BLaER1 treated with 17β-estradiol and CSF1 and Interleukin-3, amounts not matched to agents 10 nM and 100 nM (cell line): ENCODE data around the gene CPNE5.

ENCODE experiments used
- H3K27ac ChIP-seq, 11 experiments: shearing (Covaris generic); formaldehyde crosslinking; 2 replicates each; pipeline ENCODE4 v1.8.1; 2022
- H3K27me3 ChIP-seq, 11 experiments: shearing (Covaris generic); formaldehyde crosslinking; 2 replicates each; pipeline ENCODE4 v1.8.1; 2022
- H3K36me3 ChIP-seq, 11 experiments: shearing (Covaris generic); formaldehyde crosslinking; 2 replicates each; pipeline ENCODE4 v1.8.1; 2022
- H3K4me1 ChIP-seq, 10 experiments: shearing (Covaris generic); formaldehyde crosslinking; 2 replicates each; pipeline ENCODE4 v1.8.1; 2022
- H3K4me2 ChIP-seq, 11 experiments: shearing (Covaris generic); formaldehyde crosslinking; 2 replicates each; pipeline ENCODE4 v1.8.1; 2022
- H3K4me3 ChIP-seq, 10 experiments: shearing (Covaris generic); formaldehyde crosslinking; 2 replicates each; pipeline ENCODE4 v1.8.1; 2022
- H3K9ac ChIP-seq, 11 experiments: shearing (Covaris generic); formaldehyde crosslinking; 2 replicates each; pipeline ENCODE4 v1.8.1; 2022
- H3K9me3 ChIP-seq, 11 experiments: shearing (Covaris generic); formaldehyde crosslinking; replicated peaks in 1 of 11; 2 replicates each; pipeline ENCODE4 v1.8.1; 2022
- H4K20me1 ChIP-seq, 11 experiments: shearing (Covaris generic); formaldehyde crosslinking; 2 replicates each; pipeline ENCODE4 v1.8.1; 2022
- Cebpa-rat ChIP-seq, 11 experiments: shearing (Covaris generic); IDR thresholded peaks; 2 replicates each; pipeline ENCODE4 v1.8.1; 2022

Gene CPNE5

DNA sequence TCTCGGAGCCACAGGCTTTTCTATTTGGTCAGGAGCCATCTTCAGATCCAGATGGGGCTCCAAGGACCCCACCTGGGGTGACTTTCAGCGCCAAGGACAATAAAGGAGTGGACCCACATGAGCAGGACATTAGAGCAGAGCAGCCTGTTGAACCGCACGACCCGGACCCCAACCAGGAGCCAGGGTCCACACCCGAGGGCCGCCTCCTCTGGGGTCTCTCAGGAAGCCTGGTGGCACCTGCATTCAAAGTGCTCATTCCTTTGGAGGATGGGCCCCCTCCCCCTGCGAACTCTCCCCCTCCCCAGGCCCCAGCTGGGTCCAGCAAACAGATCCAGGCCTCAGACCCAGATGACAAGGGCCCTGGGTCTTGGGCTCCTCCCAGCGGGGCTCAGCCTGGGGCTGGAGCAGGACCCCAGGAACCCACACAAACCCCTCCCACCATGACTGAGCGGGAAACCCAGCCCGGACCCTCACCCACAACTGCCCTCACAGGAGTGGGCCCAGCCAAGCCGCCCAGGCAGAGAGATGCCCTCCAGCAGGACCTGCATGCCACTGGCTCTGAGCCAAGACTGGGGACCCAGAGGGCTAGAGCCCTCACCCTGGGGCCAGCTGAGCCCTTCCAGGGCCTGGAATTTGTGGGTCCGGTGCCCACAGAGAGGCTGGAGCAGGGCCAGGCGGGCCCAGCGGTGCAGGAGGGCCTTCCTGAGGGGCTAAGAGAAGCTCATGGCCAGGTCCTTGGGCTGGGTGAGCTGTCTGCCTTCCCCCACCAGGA lies 117.7 kb downstream of the CPNE5 start:
- no peaks in the 10 kb centered on the region; a peak in 2 of 22 replicates for H4K20me1 ChIP-seq
- no peak overlapping the region for H3K4me3 ChIP-seq
- H3K27me3 ChIP-seq: no peaks in the 10 kb centered on the region
- peak overlapping the region; percentile 31 to 81 (median 67) for H3K4me2 ChIP-seq
- no peaks in the 10 kb centered on the region for H3K9me3 ChIP-seq
- peak overlapping the region in 3 of 11 experiments; percentile 18 to 67 (median 22); a peak in 3 of 22 replicates for H3K27ac ChIP-seq
- H3K4me1 ChIP-seq: peaks cover 25 to 88% (median 77%) of the 10 kb centered on the region in 10 experiments
- TF ChIP-seq Cebpa-rat (IDR thresholded peaks at IDR 0.05): no peak
- H3K9ac ChIP-seq: peak overlapping the region in 5 of 11 experiments; percentile 6 to 44 (median 19); a peak in 5 of 22 replicates
- H3K36me3 ChIP-seq: no peaks in the 10 kb centered on the region

DNA sequence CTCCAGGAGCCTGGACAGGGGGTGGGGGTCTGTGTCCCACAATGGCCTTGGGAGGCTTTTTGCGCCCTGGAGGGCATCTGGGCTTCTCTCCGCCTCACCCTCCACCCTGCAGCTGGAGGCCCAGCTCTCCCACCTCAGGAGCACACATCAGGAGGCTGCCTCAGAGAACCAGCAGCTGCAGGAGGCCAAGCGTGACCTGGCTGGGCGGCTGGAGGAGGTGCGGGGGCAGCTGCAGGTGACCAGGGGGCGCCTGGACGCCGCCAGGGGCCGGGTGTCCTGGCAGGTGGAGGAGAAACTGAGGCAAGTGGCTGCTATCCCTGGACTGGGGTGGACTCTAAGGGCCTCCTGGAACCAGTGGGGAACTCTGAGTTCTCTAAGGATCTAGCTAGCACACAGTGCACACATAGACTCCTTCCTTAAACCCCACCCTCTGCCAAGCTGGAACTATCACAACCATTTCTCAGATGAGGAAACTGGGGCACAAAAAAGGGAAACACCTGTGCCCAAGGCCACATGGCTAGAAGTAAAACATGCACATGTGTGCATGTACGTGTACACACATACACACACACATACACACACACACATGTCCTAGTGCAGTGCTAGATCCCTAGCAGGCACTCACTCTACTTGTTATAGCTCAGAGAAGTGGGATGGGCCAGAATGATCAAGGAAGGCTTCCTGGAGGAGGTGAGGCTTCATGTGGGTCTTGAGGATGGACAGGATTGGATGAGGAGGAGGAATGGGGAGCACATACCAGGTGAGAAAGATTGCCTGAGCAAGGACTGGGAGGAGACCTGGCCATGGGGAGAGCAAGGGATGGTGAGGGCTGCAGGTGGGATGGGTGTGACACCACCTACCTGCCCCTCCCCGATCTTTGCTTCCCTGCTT lies 118.7 kb downstream of the CPNE5 start:
- Histone ChIP-seq H3K4me3 (no peak overlapping the region), H3K27ac (peak overlapping the region in 7 of 11 experiments; percentile 8 to 67 (median 41); a peak in 13 of 22 replicates), H4K20me1 (no peaks in the 10 kb centered on the region; a peak in 2 of 22 replicates), H3K9ac (peak overlapping the region in 7 of 11 experiments; percentile 5 to 27 (median 21); a peak in 8 of 22 replicates), H3K9me3 (no peaks in the 10 kb centered on the region), H3K36me3 (no peaks in the 10 kb centered on the region), H3K27me3 (no peaks in the 10 kb centered on the region), H3K4me1 (peaks cover 14 to 77% (median 72%) of the 10 kb centered on the region in 10 experiments), H3K4me2 (peak overlapping the region; percentile 27 to 81 (median 67); a peak in 21 of 22 replicates)
- no peak for TF ChIP-seq Cebpa-rat (IDR thresholded peaks at IDR 0.05)

DNA sequence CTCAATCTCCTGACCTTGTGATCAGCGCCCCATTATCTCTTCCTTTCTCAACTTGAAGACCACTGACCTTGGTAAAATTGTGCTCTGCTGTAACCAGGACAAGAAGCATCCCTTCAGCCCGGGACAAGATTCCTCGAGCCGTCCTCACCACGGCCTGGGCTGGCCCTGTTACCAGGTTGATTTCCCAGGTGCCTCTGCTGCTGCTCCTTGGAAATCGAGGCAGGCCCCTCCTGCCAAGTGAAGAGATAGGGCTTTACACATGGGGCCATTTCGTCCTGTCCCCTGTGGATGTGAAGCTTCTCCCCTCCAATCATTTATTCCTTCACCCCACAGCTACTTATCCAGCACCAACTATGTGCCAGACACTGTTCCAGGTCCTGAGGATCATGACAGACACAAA lies 120.1 kb downstream of the CPNE5 start:
- Histone ChIP-seq H3K9me3 (no peaks in the 10 kb centered on the region), H3K4me2 (peak overlapping the region in 8 of 11 experiments; percentile 64 to 81 (median 70); a peak in 13 of 22 replicates), H3K9ac (no peak overlapping the region), H3K4me1 (peaks cover 12 to 66% (median 59%) of the 10 kb centered on the region in 10 experiments), H3K4me3 (no peak overlapping the region), H3K36me3 (no peaks in the 10 kb centered on the region), H3K27me3 (no peaks in the 10 kb centered on the region), H3K27ac (peak overlapping the region in 3 of 11 experiments; percentile 41 to 67 (median 52); a peak in 4 of 22 replicates), H4K20me1 (no peaks in the 10 kb centered on the region; a peak in 2 of 22 replicates)
- TF ChIP-seq Cebpa-rat (IDR thresholded peaks at IDR 0.05): no peak

DNA sequence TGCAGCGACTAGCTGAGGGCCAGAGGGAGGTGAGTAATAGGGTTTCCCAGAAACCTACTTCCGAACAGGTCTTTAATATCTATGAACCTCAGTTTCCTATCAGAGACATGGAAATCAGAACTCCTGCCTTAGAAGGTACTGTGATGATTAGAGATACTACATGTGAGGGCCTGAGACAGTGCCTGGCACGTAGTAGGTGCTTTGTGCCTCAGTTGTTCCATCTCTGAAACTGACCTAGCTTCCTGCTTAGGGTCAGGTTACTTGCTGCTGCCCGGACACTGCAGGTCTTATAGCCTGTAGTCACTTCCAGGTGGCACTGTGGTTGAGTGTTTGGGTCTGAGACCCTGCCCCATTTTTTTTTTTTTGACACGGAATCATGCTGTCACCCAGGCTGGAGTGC lies 120.7 kb downstream of the CPNE5 start:
- no peak for TF ChIP-seq Cebpa-rat (IDR thresholded peaks at IDR 0.05)
- H3K9ac ChIP-seq: peak overlapping the region in 1 of 11 experiments; percentile 35; a peak in 1 of 22 replicates
- no peak overlapping the region for H3K4me3 ChIP-seq
- peaks cover 12 to 70% (median 57%) of the 10 kb centered on the region in 10 experiments for H3K4me1 ChIP-seq
- H3K9me3 ChIP-seq: no peaks in the 10 kb centered on the region
- no peaks in the 10 kb centered on the region for H3K27me3 ChIP-seq
- H4K20me1 ChIP-seq: no peaks in the 10 kb centered on the region; a peak in 2 of 22 replicates
- H3K27ac ChIP-seq: peak overlapping the region in 1 of 11 experiments; percentile 52; a peak in 1 of 22 replicates
- H3K36me3 ChIP-seq: no peaks in the 10 kb centered on the region
- peak overlapping the region in 6 of 11 experiments; percentile 40 to 80 (median 68); a peak in 11 of 22 replicates for H3K4me2 ChIP-seq

DNA sequence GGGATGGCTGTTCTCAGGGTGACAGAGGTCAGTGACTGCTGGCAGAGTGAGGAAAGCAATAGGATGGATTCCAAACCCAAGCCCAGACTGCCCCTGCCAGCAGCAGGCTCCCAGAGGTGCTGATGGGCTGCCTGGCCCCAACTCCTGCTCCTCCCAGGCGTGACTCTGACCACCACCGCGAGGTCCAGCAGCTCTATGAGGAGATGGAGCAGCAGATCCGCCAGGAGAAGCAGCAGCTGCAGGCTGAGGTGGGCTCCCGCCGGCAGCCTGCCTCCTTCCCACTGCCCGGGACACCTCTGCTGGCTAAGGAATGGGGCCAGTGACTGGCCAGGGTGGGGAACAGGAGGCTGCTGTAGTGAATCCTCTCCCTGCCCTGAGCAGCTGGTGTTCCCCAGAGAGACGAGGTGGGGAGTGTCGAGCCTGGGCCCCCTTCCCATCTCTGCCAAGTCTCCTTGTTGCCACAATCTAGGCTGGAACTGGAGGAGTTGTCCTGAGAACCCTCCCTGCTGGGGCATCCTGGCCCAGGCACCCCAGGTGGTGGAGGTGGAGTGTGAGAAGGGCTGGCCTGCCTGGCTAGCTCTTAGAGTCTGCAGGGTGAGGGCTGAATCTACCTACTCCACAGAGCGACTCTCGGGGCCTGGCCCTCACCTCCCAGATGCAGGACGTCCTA lies 121.2 kb downstream of the CPNE5 start:
- Histone ChIP-seq H3K27me3 (no peaks in the 10 kb centered on the region), H3K9me3 (no peaks in the 10 kb centered on the region), H3K4me2 (peak overlapping the region in 7 of 11 experiments; percentile 7 to 70 (median 40); a peak in 13 of 22 replicates), H3K4me1 (peaks cover 12 to 70% (median 57%) of the 10 kb centered on the region in 10 experiments), H4K20me1 (no peaks in the 10 kb centered on the region; a peak in 2 of 22 replicates), H3K27ac (peak overlapping the region in 1 of 11 experiments; percentile 31; a peak in 2 of 22 replicates), H3K9ac (peak overlapping the region in 3 of 11 experiments; percentile 13 to 35 (median 13); a peak in 4 of 22 replicates), H3K4me3 (no peak overlapping the region), H3K36me3 (no peaks in the 10 kb centered on the region)
- TF ChIP-seq Cebpa-rat (IDR thresholded peaks at IDR 0.05): no peak

DNA sequence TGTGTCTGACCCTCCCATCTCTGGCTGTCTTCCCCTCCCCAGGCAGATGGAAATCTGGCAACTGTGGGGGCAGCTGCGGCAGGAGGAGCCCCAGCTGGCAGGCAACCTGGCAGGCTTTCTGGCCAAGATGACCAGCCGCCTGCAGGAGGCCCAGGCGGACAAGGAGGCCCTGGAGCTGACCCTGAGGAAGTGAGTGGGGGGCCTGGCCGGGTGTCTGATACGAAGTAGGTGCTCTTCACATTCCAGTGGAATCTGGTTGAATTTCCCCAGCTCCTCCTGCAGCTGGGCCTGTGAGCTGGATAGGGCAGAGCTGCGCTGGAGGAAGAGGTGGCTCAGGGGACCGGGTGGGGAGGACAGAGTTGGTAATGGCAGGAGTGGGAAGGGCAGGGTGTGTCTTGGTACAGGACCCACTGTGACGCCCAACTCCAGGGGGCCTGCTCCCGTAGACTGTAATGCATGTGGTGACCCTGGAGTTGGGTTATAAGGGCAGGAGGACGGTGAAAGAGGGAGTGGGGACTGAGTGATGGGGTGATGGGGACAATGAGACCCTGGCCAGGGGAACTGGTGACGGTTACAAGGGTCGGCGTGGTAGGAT lies 121.9 kb downstream of the CPNE5 start:
- Histone ChIP-seq H3K27me3 (no peaks in the 10 kb centered on the region), H3K4me2 (peak overlapping the region in 7 of 11 experiments; percentile 7 to 70 (median 40); a peak in 11 of 22 replicates), H3K4me3 (no peak overlapping the region), H4K20me1 (no peaks in the 10 kb centered on the region; a peak in 2 of 22 replicates), H3K9me3 (no peaks in the 10 kb centered on the region), H3K36me3 (no peaks in the 10 kb centered on the region), H3K4me1 (peaks cover 12 to 64% (median 53%) of the 10 kb centered on the region in 10 experiments), H3K27ac (peak overlapping the region in 1 of 11 experiments; percentile 31; a peak in 1 of 22 replicates), H3K9ac (0 out of 22 replicates have a peak overlapping the region, but pooled peaks of 3 of the 11 experiments have one; percentile 13 to 35 (median 13))
- TF ChIP-seq Cebpa-rat (IDR thresholded peaks at IDR 0.05): no peak

DNA sequence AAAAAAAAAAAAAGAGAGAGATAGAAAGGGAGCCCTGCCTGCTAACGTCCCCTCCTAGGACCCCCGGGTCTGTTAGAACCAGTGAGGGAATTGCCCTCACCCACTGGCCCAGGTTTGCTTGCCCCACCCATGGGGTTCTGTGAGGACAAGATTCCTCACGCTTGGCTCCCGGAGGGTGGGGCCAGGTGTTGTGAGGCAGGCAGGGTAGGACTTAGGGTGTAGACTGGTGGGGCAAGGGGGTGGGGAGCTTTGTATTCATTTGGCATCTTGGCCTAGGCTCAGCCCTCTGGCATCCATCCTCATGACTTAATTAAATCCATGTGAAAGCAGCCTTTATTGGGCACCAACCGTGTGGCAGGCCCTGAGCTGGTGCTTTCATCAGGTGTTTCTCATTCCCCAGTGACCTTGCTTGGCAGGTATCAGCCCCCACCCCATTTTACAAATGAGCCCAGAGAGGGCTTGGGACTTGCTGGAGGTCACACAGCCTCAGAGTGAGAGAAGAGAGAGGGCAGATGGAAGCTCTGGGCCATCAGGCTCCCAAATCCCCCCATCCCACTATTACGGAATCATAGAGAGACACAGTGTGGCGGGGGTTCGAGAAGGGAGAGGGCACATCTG lies 122.7 kb downstream of the CPNE5 start:
- peaks cover 5 to 56% (median 45%) of the 10 kb centered on the region in 10 experiments for H3K4me1 ChIP-seq
- no peak overlapping the region for H3K27ac ChIP-seq
- no peak for TF ChIP-seq Cebpa-rat (IDR thresholded peaks at IDR 0.05)
- H3K9ac ChIP-seq: no peak overlapping the region
- no peak overlapping the region for H3K4me3 ChIP-seq
- no peaks in the 10 kb centered on the region; a peak in 2 of 22 replicates for H4K20me1 ChIP-seq
- no peaks in the 10 kb centered on the region for H3K36me3 ChIP-seq
- H3K27me3 ChIP-seq: no peaks in the 10 kb centered on the region
- no peaks in the 10 kb centered on the region for H3K9me3 ChIP-seq
- 0 out of 22 replicates have a peak overlapping the region, but pooled peaks of 1 of the 11 experiments have one; percentile 42 for H3K4me2 ChIP-seq
